Fibroblast of lung (primary cell): Measurements from ENCODE around the gene PLCXD1. TPM values are rescaled to one million over a fixed set of nuclear protein-coding genes. Genes with fewer than 3 reads are reported as not detected.

ENCODE experiments used
- DNase-seq, 2 donors: peaks; one replicate each; pipeline versions ENCODE4 v3.0.0 to v3.0.0-alpha.2; 2010; ENCODE audit warnings: low read depth in 2 of 2
- H2AFZ ChIP-seq: 2 replicates; pipeline ENCODE4 v1.5.1; 2012; ENCODE audit warnings: low read length, control low read depth, inconsistent platforms
- H3K27ac ChIP-seq: 2 replicates; pipeline ENCODE4 v1.5.1; 2011; ENCODE audit warnings: low read length, control low read depth; ENCODE audit not compliant: insufficient read depth
- H3K27me3 ChIP-seq: 2 replicates; pipeline ENCODE4 v1.5.1; 2011; ENCODE audit warnings: mild to moderate bottlenecking, low read length; ENCODE audit not compliant: control insufficient read depth, insufficient read depth
- H3K36me3 ChIP-seq: 2 replicates; pipeline ENCODE4 v1.5.1; 2011; ENCODE audit warnings: low read length; ENCODE audit not compliant: control insufficient read depth, insufficient read depth
- H3K4me1 ChIP-seq: 2 replicates; pipeline ENCODE4 v1.5.1; 2011; ENCODE audit warnings: low read length; ENCODE audit not compliant: control insufficient read depth, insufficient read depth; ENCODE audit errors: extremely low read depth
- H3K4me2 ChIP-seq: 2 replicates; pipeline ENCODE4 v1.5.1; 2011; ENCODE audit warnings: low read length, control low read depth; ENCODE audit not compliant: insufficient read depth; ENCODE audit errors: extremely low read depth
- H3K4me3 ChIP-seq, 4 experiments: fragments of 200-600 bp in 1 of 4; sonication (generic) in 1 of 4; replicated peaks in 1 of 4; 2 replicates each; pipeline ENCODE4 v1.5.1; 2011 to 2016; ENCODE audit warnings: low read length in 4 of 4, low read depth in 3 of 4, mild to moderate bottlenecking in 3 of 4, control low read depth in 2 of 4, inconsistent platforms in 1 of 4, mixed read lengths in 1 of 4; ENCODE audit not compliant: insufficient read depth in 1 of 4; ENCODE audit errors: control extremely low read depth in 1 of 4
- H3K79me2 ChIP-seq: 2 replicates; pipeline ENCODE4 v1.5.1; 2012; ENCODE audit warnings: mild to moderate bottlenecking, low read length, inconsistent platforms; ENCODE audit not compliant: control insufficient read depth, insufficient read depth
- H3K9ac ChIP-seq: 2 replicates; pipeline ENCODE4 v1.5.1; 2011; ENCODE audit warnings: mild to moderate bottlenecking, low read length, control low read depth; ENCODE audit not compliant: insufficient read depth
- H3K9me3 ChIP-seq: 2 replicates; pipeline ENCODE4 v1.5.1; 2012; ENCODE audit warnings: low read depth, low read length; ENCODE audit not compliant: control insufficient read depth, insufficient read depth
- H4K20me1 ChIP-seq: 2 replicates; pipeline ENCODE4 v1.5.1; 2011; ENCODE audit warnings: low read length; ENCODE audit not compliant: control insufficient read depth, insufficient read depth; ENCODE audit errors: extremely low read depth
- EZH2 ChIP-seq: IDR thresholded peaks from 2 replicates; pipeline ENCODE4 v1.5.1; 2012; ENCODE audit warnings: low read length, control low read depth, mild to moderate bottlenecking; ENCODE audit errors: missing control alignments
- polyA plus RNA-seq, 2 donors: library from polyadenylated mRNA; depleted of rRNA in 1 of 2; stranded (reverse) in 1 of 2; unstranded in 1 of 2; fragments of >200 nt; gene quantifications; 2 replicates each; pipeline ENCODE4 v1.2.1, GENCODE V29; 2011 to 2012; ENCODE audit warnings: missing spikeins in 1 of 2
- total RNA-seq: library from RNA; depleted of rRNA; stranded (reverse); fragments of >200 nt; gene quantifications from 2 replicates; pipeline ENCODE4 v1.2.1, GENCODE V29; 2014
- TF ChIP-seq, protein P1 (sequence below), 2 donors: IDR thresholded peaks in 1 of 2; conservative IDR thresholded peaks in 1 of 2; 1 replicate in 1 of 2; 2 replicates in 1 of 2; pipeline ENCODE4 v1.5.1; 2011 to 2012; ENCODE audit warnings: low read length in 2 of 2, control low read depth in 1 of 2, inconsistent platforms in 1 of 2, low read depth in 1 of 2, mild to moderate bottlenecking in 1 of 2

Gene PLCXD1
- total and polyA plus RNA-seq, 2 donors (not counting 1 experiment from before 2014, with no cell fraction given) = 4.3 to 10.9 TPM

DNA sequence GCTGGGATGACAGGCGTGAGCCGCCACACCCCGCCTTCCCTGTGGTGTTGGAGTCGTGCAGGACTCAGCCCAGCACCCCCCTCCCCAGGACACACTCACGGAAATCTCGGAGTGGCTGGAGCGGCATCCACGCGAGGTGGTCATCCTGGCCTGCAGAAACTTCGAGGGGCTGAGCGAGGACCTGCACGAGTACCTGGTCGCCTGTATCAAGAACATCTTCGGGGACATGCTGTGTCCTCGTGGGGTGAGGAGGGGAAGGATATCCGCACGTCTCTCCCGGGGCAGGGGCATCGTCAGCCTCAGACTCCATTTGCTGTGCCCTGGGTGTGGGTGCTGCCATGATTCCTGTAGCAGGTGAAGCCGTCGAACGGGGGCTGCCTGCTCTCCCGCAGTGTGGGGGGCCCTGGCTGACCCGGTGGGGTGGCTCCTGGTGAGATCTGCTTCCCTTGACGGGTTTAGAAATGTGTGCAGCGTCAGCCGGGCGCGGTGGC lies 10.3 kb downstream of the PLCXD1 start:
- Histone ChIP-seq H3K79me2 (no peaks in the 10 kb centered on the region), H2AFZ (no peak overlapping the region), H3K27me3 (no peaks in the 10 kb centered on the region), H4K20me1 (no peaks in the 10 kb centered on the region), H3K4me3 (no peak overlapping the region), H3K9ac (no peak overlapping the region), H3K36me3 (peaks cover 16% of the 10 kb centered on the region), H3K9me3 (no peaks in the 10 kb centered on the region), H3K27ac (no peak overlapping the region), H3K4me1 (no peaks in the 10 kb centered on the region), H3K4me2 (no peak overlapping the region)
- DNase-seq = no peak
- no peak for TF ChIP-seq EZH2

DNA sequence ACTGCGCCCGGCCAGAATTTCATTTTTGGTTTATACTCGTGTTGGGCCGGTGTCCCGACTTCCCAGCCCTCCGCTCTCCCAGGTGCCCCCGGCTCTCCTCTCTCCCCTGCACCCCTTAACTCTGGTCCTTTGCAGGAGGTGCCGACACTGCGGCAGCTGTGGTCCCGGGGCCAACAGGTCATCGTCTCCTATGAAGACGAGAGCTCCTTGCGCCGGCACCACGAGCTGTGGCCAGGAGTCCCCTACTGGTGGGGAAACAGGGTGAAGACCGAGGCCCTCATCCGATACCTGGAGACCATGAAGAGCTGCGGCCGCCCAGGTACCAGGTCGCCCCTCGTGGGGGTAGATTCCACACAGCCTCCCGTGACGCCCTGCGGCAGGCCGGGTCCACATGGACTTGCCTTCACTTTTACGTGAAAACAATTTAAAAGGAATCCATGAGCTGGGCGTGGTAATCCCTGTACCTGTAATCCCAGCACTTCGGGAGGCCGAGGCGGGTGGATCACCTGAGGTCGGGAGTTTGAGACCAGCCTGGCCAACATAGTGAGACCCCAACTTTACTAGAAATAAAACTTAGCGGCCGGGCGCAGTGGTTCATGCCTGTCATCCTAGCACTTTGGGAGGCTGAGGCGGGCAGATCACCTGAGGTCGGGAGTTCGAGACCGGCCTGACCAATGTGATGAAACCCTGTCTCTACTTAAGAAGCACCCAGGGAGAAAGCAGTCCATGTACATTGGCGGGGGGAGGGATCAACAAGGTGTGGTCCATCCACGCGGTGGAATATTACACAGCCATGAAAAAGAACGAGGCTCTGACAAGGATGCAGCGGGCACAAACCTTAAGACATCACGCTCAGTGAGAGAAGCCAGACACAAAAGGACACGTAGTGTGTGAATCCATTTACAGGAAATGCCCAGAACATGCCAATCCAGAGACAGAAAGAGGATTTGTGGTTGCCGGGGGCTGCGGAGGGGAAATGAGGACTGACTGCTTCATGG lies 12.0 kb downstream of the PLCXD1 start:
- TF ChIP-seq, protein P1, sequence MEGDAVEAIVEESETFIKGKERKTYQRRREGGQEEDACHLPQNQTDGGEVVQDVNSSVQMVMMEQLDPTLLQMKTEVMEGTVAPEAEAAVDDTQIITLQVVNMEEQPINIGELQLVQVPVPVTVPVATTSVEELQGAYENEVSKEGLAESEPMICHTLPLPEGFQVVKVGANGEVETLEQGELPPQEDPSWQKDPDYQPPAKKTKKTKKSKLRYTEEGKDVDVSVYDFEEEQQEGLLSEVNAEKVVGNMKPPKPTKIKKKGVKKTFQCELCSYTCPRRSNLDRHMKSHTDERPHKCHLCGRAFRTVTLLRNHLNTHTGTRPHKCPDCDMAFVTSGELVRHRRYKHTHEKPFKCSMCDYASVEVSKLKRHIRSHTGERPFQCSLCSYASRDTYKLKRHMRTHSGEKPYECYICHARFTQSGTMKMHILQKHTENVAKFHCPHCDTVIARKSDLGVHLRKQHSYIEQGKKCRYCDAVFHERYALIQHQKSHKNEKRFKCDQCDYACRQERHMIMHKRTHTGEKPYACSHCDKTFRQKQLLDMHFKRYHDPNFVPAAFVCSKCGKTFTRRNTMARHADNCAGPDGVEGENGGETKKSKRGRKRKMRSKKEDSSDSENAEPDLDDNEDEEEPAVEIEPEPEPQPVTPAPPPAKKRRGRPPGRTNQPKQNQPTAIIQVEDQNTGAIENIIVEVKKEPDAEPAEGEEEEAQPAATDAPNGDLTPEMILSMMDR (conservative IDR thresholded peaks at IDR 0.05 in 1 of 2, IDR thresholded peaks at IDR 0.05 in 1 of 2; ENCODE audit: low read depth in 1 of 2, low read length in 2 of 2) = no peak
- TF ChIP-seq EZH2 = no peak
- Histone ChIP-seq H3K36me3 (peaks cover 17% of the 10 kb centered on the region), H3K9ac (no peak overlapping the region), H3K79me2 (no peaks in the 10 kb centered on the region), H3K4me3 (no peak overlapping the region), H4K20me1 (no peaks in the 10 kb centered on the region), H3K4me1 (no peaks in the 10 kb centered on the region), H3K27me3 (no peaks in the 10 kb centered on the region), H2AFZ (no peak overlapping the region), H3K9me3 (no peaks in the 10 kb centered on the region), H3K4me2 (no peak overlapping the region), H3K27ac (no peak overlapping the region)
- no peak for DNase-seq

DNA sequence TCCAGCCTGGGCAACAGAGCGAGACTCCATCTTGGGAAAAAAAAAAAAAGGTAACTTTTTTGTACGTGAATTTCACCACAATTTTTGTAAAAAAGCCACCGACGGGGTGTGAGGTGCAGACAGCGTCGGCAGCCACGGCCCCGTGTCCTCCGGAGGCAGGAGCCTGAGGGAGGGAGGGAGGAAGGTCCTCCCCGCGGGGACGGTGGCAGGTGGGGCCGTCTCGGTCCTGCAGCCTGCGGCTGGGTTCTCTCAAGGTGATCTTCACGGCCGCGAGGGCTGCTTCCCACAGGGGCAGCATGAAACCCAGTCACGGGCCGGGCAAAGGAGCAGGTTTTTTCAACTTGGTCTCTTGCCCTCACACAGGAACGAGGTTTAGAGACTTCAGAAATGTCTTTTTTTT lies 14.0 kb downstream of the PLCXD1 start:
- Histone ChIP-seq H3K36me3 (peaks cover 14% of the 10 kb centered on the region), H2AFZ (no peak overlapping the region), H3K9ac (no peak overlapping the region), H3K9me3 (no peaks in the 10 kb centered on the region), H3K4me1 (no peaks in the 10 kb centered on the region), H3K27ac (no peak overlapping the region), H3K4me3 (no peak overlapping the region), H3K4me2 (no peak overlapping the region), H3K79me2 (no peaks in the 10 kb centered on the region), H4K20me1 (no peaks in the 10 kb centered on the region), H3K27me3 (no peaks in the 10 kb centered on the region)
- TF ChIP-seq, protein P1 (conservative IDR thresholded peaks at IDR 0.05 in 1 of 2, IDR thresholded peaks at IDR 0.05 in 1 of 2; ENCODE audit: low read depth in 1 of 2, low read length in 2 of 2) = no peak
- no peak for TF ChIP-seq EZH2
- DNase-seq = no peak
